HL-60 (cell line): ENCODE results near the gene PFDN4.
A peak's percentile ranks its signal among the peaks of the same experiment; 100 is the strongest.

Experiments used
- CTCF ChIP-seq: IDR thresholded peaks from one replicate; pipeline ENCODE4 v1.5.1; 2011; ENCODE audit warnings: low read length, control low read depth, inconsistent platforms; ENCODE audit not compliant: insufficient read depth
- POLR2AphosphoS5 ChIP-seq: IDR thresholded peaks from 2 replicates; pipeline ENCODE4 v1.6.1; 2012; ENCODE audit warnings: low read depth
- REST ChIP-seq: IDR thresholded peaks from 2 replicates; pipeline ENCODE4 v1.6.1; 2012; ENCODE audit warnings: low read depth; ENCODE audit not compliant: insufficient replicate concordance
- SPI1 ChIP-seq: IDR thresholded peaks from 2 replicates; pipeline ENCODE4 v1.6.1; 2012; ENCODE audit warnings: low read depth, mild to moderate bottlenecking, borderline replicate concordance

GRCh38 chr20:54199721-54200176, 8.1 kb upstream of the PFDN4 start:
- TF ChIP-seq REST: no peak
- TF ChIP-seq CTCF: peak; percentile 85
- no peak for TF ChIP-seq POLR2AphosphoS5
- no peak for TF ChIP-seq SPI1
